ENCODE measurements around the gene MICALL2.

MICALL2 gene

DNA sequence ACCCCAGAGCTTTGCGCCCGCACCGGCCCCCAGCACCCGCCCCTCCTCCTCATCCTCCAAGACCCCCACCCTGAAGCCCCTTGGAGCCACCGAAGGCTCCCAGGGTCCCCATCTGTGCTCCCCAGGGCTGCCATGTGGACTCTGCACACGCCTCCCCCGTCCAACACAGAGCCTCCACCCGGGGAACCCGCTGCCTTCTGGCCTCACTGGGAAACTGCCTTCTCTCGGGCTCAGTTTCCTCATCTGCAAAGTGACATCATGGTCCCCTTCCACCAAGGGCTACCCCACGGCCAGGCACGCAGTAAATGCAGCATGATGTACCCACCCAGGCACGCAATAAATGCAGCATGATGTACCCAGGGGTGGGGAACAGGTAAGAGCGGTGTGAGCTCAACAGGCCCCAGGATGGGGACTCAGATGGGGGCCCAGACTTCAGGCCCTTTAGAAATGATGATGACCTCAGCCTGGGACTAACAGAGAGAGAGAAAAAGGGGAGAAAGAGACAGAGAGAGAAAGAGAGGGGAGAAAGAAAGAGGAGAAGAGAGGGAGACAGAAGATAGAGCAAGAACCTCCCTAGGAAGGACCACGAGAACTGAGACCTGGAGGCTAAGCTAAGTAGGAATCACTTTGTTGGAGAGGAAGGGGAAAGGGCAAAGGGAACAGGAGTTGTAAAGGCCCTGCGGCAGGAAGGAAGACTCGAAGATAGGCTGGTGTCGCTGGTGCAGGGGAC is 2.5 kb upstream of the MICALL2 start:
- no peak for TF ChIP-seq CTCF (IDR thresholded peaks at IDR 0.05; ENCODE audit: insufficient read depth, low read depth, low read length, missing control alignments)
- H3K4me3 ChIP-seq (ENCODE audit: low read depth, low read length) = no peak overlapping the region
- no peak for DNase-seq (ENCODE audit: low read depth)

DNA sequence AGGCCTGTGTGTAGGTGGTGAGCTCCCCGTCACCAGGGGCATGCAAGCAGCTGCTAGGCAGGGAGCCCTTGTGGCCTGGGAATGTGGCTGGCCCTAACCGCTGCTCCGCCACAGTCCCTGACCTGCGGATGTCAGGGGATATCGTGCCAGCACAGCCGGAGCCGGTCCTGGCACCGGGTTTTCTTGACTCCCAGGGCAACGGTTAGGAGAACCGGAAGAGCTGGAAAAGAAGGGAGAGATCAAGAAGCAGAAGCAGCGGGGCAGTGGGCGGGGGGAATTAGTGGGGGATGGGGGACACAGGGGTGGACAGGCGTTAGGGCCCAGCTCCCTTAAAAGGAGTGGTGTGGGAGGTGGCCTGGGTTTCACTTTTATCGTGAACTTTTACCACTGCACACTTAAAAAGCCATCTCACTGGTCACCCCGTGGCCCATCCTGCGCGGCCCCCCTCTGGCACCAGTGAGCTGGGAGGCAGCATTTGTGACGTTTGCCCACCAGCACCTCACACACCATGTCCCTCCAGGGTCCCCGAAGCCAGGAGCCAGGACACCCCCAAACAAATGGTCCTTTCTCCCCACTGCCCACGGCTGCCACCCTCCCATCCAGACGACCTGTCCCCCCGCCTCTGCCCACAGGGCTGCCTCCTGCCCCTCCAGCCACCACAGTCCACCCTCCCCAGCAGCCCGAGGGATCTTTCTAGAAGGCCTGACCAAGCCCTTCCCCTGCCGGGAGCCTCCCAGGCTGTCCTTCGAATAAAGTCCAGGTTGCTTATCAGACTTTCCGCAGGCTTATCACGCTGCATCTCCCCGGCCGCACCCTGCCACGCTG is 1.8 kb upstream of the MICALL2 start:
- TF ChIP-seq CTCF (IDR thresholded peaks at IDR 0.05; ENCODE audit: insufficient read depth, low read depth, low read length, missing control alignments) = no peak
- DNase-seq (ENCODE audit: low read depth) = peak; percentile 18
- H3K4me3 ChIP-seq (ENCODE audit: low read depth, low read length) = no peak overlapping the region; the same call in 1 of the 2 replicates

DNA sequence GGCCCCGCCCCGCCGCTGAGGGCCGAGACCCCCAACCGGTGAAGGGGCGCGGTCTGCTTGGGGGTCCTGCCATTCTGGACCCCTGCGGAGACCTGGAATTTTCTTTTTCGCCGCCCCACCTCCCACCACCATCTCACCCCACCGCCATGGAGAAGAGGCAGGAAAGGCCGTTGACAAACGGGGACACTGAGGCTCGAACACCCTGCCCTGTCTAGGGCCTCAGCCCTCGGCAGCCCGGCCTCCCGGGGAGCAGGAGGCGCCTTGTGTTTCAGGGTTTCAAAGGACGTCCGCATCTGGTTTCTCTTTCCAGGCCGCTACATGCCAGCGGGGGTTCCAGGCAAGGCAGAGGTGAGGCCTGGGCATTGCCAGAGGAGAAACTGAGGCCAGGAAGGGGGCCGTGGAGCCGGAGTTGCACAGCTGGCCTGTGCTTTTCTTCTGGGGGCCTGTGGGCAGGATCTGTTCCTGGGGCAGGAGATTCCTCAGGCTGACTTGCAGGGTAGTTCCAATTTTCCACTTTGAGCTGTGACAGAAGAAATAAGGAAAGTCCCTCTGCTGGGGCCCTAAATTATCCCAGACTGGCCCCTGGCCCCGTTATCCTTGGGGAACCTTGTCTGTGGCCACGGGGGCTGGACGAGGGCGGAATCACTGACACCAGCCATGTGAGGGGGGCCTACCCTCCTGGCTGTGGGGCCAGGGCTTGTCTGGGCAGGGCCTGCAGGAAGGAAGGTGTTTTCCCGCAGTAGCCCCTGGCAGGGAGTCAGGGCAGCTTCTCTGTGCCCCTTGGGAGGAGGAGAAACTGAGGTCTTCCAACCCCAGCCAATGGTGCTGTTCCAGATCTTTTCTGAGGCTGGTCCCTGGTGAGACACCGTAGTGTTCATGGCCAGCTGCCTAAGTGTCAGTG is 900 bp upstream of the MICALL2 start:
- no peak for TF ChIP-seq CTCF (IDR thresholded peaks at IDR 0.05; ENCODE audit: insufficient read depth, low read depth, low read length, missing control alignments)
- peak; percentile 24 for DNase-seq (ENCODE audit: low read depth)
- H3K4me3 ChIP-seq (ENCODE audit: low read depth, low read length) = peak overlapping the region; percentile 55

DNA sequence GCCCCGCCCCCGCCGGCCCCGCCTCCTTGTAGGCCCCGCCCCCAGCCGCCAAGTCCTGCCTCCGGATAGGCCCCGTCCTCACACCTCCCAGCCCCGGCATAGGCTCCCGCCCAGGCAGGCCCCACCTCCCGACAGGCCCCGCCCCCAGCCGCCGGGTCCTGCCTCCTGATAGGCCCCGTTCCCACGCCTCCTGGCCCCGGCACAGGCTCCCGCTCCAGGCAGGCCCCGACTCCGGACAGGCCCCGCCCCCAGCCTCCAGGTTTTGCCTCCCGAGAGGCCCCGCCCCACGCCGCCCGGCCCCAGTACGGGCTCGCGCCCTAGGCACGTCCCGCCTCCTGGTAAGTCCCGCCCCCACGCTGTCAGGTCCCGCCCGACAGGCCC is 232 bp upstream of the MICALL2 start:
- peak overlapping the region; percentile 49; the same call in 1 of the 2 replicates for H3K4me3 ChIP-seq (ENCODE audit: low read depth, low read length)
- no peak for TF ChIP-seq CTCF (IDR thresholded peaks at IDR 0.05; ENCODE audit: insufficient read depth, low read depth, low read length, missing control alignments)
- peak; percentile 98 for DNase-seq (ENCODE audit: low read depth)

GRCh38 chr7:1457949-1458682 is 1.2 kb downstream of the MICALL2 start:
- DNase-seq (ENCODE audit: low read depth) = no peak
- no peak for TF ChIP-seq CTCF (IDR thresholded peaks at IDR 0.05; ENCODE audit: insufficient read depth, low read depth, low read length, missing control alignments)
- peak overlapping the region; percentile 49 for H3K4me3 ChIP-seq (ENCODE audit: low read depth, low read length)

Measured in GM12865 (cell line).